ENCODE results near the gene ATP8B1.
"Not testable (repeated sequence)": the region's sequence is repeated elsewhere in the genome, so short reads cannot be mapped to it uniquely, and the experiment has no call there.

DNA sequence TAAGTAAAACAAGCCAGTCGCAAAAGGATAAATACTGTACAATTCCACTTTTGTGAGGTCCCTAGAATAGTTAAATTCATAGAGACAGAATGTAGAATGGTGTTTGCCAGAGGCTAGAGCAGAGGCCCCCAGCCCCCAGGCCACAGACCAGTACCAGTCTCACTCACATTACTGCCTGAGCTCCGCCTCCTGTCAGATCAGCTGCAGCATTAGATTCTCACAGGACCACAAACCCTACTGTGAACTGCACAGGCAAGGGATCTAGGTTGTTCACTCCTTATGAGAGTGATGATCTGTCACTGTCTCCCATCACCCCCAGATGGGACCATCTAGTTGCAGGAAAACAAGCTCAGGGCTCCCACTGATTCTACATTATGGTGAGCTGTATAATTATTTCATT, 17.5 kb upstream of the ATP8B1 start:
- TF ChIP-seq, protein P1, sequence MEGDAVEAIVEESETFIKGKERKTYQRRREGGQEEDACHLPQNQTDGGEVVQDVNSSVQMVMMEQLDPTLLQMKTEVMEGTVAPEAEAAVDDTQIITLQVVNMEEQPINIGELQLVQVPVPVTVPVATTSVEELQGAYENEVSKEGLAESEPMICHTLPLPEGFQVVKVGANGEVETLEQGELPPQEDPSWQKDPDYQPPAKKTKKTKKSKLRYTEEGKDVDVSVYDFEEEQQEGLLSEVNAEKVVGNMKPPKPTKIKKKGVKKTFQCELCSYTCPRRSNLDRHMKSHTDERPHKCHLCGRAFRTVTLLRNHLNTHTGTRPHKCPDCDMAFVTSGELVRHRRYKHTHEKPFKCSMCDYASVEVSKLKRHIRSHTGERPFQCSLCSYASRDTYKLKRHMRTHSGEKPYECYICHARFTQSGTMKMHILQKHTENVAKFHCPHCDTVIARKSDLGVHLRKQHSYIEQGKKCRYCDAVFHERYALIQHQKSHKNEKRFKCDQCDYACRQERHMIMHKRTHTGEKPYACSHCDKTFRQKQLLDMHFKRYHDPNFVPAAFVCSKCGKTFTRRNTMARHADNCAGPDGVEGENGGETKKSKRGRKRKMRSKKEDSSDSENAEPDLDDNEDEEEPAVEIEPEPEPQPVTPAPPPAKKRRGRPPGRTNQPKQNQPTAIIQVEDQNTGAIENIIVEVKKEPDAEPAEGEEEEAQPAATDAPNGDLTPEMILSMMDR (conservative IDR thresholded peaks at IDR 0.05; ENCODE audit: low read depth, low read length): not testable (repeated sequence)
- not testable (repeated sequence) for TF ChIP-seq EZH2 (IDR thresholded peaks at IDR 0.05; ENCODE audit: low read length, unreplicated experiment); EZH2phosphoT487 (IDR thresholded peaks at IDR 0.05; ENCODE audit: borderline replicate concordance, low read length)
